GM19455 (cell line): ENCODE measurements around the gene ADH1C.
"Not testable (repeated sequence)": the region's sequence is repeated elsewhere in the genome, so short reads cannot be mapped to it uniquely, and the experiment has no call there.

Experiments
- ATAC-seq: cut with Tn5 transposase; IDR thresholded peaks from one replicate; pipeline ENCODE4 v1.9.1; 2021; ENCODE audit not compliant: unreplicated experiment

ADH1C gene

GRCh38 chr4:99352602-99353537, at the start of gene ADH1C:
ADH1C (minus strand) TSS chr4:99352746; CDS start chr4:99352675, 71 bp downstream.
- no peak for ATAC-seq

GRCh38 chr4:99400831-99401230, 48.3 kb upstream of the ADH1C start:
- no peak for ATAC-seq

GRCh38 chr4:99399017-99399416, 46.5 kb upstream of the ADH1C start:
- no peak for ATAC-seq

- no peak for ATAC-seq
These were observed 43.2 kb upstream of the ADH1C start for GRCh38 chr4:99395595-99396364.

- ATAC-seq = no peak
These were observed 42.4 kb upstream of the ADH1C start for GRCh38 chr4:99394896-99395295.

- ATAC-seq = no peak
These were observed 37.5 kb upstream of the ADH1C start for GRCh38 chr4:99390055-99390454.

- no peak for ATAC-seq
These were observed 37.1 kb upstream of the ADH1C start for GRCh38 chr4:99389606-99390005.

- no peak for ATAC-seq
These were observed 31.4 kb upstream of the ADH1C start for GRCh38 chr4:99383833-99384392.

- no peak for ATAC-seq
These were observed 30.9 kb upstream of the ADH1C start for GRCh38 chr4:99383399-99383798.

GRCh38 chr4:99382745-99383360, 30.3 kb upstream of the ADH1C start:
- ATAC-seq = no peak

GRCh38 chr4:99381588-99382175, 29.1 kb upstream of the ADH1C start:
- ATAC-seq = no peak

- ATAC-seq = no peak
These were observed 27.0 kb upstream of the ADH1C start for GRCh38 chr4:99379571-99379970.

GRCh38 chr4:99378876-99379275, 26.3 kb upstream of the ADH1C start:
- ATAC-seq = no peak

- ATAC-seq = not testable (repeated sequence)
These were observed 24.8 kb upstream of the ADH1C start for GRCh38 chr4:99377341-99377740.

- not testable (repeated sequence) for ATAC-seq
These were observed 19.9 kb upstream of the ADH1C start for GRCh38 chr4:99372464-99372863.

GRCh38 chr4:99367817-99368216, 15.3 kb upstream of the ADH1C start:
- not testable (repeated sequence) for ATAC-seq

GRCh38 chr4:99366491-99366890, 13.9 kb upstream of the ADH1C start:
- no peak for ATAC-seq

GRCh38 chr4:99362768-99363167, 10.2 kb upstream of the ADH1C start:
- no peak for ATAC-seq

- no peak for ATAC-seq
These were observed 9.3 kb upstream of the ADH1C start for GRCh38 chr4:99361899-99362275.

GRCh38 chr4:99361268-99361898, 8.8 kb upstream of the ADH1C start:
- no peak for ATAC-seq
